Activated naive CD4-positive, alpha-beta T cell treated with anti-CD3 and anti-CD28 coated beads, Interleukin-2, amount 50 U/mL, for 24 hours (primary cell): Measurements from ENCODE around the gene PLEKHA6.

Experiments
- H3K27ac Mint-ChIP-seq: one replicate; pipeline ENCODE4 v1.8.0; 2021; ENCODE audit warnings: mild to moderate bottlenecking, mixed read lengths
- H3K27me3 Mint-ChIP-seq: one replicate; pipeline ENCODE4 v1.8.0; 2021; ENCODE audit warnings: mixed read lengths
- H3K36me3 Mint-ChIP-seq: one replicate; pipeline ENCODE4 v1.8.0; 2021; ENCODE audit warnings: mixed read lengths
- H3K4me1 Mint-ChIP-seq: one replicate; pipeline ENCODE4 v1.8.0; 2021; ENCODE audit warnings: mixed read lengths
- H3K4me3 Mint-ChIP-seq: one replicate; pipeline ENCODE4 v1.8.0; 2021; ENCODE audit warnings: mild to moderate bottlenecking, mixed read lengths
- H3K9me3 Mint-ChIP-seq: one replicate; pipeline ENCODE4 v1.8.0; 2021; ENCODE audit warnings: mixed read lengths

Gene PLEKHA6, protein sequence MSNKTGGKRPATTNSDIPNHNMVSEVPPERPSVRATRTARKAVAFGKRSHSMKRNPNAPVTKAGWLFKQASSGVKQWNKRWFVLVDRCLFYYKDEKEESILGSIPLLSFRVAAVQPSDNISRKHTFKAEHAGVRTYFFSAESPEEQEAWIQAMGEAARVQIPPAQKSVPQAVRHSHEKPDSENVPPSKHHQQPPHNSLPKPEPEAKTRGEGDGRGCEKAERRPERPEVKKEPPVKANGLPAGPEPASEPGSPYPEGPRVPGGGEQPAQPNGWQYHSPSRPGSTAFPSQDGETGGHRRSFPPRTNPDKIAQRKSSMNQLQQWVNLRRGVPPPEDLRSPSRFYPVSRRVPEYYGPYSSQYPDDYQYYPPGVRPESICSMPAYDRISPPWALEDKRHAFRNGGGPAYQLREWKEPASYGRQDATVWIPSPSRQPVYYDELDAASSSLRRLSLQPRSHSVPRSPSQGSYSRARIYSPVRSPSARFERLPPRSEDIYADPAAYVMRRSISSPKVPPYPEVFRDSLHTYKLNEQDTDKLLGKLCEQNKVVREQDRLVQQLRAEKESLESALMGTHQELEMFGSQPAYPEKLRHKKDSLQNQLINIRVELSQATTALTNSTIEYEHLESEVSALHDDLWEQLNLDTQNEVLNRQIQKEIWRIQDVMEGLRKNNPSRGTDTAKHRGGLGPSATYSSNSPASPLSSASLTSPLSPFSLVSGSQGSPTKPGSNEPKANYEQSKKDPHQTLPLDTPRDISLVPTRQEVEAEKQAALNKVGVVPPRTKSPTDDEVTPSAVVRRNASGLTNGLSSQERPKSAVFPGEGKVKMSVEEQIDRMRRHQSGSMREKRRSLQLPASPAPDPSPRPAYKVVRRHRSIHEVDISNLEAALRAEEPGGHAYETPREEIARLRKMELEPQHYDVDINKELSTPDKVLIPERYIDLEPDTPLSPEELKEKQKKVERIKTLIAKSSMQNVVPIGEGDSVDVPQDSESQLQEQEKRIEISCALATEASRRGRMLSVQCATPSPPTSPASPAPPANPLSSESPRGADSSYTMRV

DNA sequence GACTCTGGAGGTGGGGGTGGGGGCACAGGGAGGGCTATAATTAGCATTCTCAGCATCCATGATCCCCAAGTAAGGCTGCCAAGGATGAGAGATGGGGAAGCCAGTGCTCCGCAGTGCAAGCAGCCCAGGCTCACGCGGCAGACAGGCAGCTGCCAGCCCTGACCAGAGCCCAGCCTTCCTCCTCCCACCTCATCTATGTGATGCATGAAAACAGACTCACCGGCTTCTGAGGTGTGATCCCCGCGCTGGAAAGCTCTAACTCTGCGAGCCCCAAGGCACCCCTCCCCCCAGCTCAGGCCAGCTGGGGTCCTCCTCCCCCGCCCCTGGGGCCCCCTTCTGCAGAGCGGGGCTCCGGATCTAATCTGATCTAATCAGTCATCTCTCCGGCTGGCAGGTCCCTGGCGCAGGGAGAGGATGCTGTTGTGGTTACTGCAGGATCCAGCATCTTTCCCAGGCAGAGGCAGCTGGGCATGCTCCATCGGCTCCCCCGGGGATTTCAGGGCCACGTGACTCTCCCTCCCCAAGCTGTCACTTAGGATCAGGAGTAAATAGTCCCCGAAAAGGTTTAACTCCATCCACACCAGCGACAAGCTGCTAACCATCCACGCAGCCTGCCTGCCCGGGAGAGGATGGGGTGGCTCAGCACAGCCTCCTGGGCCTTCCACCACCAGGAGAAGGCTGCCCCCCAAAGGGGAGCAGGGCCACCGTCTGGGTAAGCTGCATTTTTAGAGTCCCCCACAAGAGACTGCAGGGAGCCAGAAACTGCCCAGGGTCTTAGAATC lies at the start of gene PLEKHA6:
PLEKHA6 (minus strand) TSS at position 456 of the 782 bp plus-strand sequence. CDS start 86,202 bp downstream, outside the sequence.
- H3K9me3 Mint-ChIP-seq: no peaks in the 10 kb centered on the region
- no peaks in the 10 kb centered on the region for H3K36me3 Mint-ChIP-seq
- H3K27me3 Mint-ChIP-seq: no peaks in the 10 kb centered on the region
- no peak within 1 kb of the TSS for H3K27ac Mint-ChIP-seq
- H3K4me3 Mint-ChIP-seq: no peak within 1 kb of the TSS
- H3K4me1 Mint-ChIP-seq: peaks cover 8% of the 10 kb centered on the region

DNA sequence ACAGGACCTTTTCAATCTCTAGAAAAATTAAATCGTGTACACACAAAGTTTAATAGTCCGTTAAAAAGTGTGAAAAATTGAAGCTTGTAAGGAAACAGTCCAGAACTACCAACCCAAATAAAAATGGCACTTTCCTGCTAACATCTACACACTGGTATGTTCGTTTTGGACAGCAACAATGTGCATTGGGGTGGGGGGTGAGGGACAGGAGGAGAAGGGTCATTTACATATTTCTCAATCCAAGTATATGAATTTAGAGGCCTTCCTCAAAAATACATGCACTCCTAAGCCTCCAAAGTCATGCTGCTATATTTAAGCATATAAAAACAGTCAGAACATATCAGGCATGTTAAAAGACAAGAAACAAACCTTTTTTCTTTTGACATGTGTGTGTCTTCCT lies 49.4 kb upstream of the PLEKHA6 start:
- H3K4me3 Mint-ChIP-seq: peak overlapping the region; percentile 98
- H3K27me3 Mint-ChIP-seq: no peaks in the 10 kb centered on the region
- peak overlapping the region; percentile 65 for H3K27ac Mint-ChIP-seq
- peaks cover 35% of the 10 kb centered on the region for H3K36me3 Mint-ChIP-seq
- H3K9me3 Mint-ChIP-seq: no peaks in the 10 kb centered on the region
- peaks cover 17% of the 10 kb centered on the region for H3K4me1 Mint-ChIP-seq

DNA sequence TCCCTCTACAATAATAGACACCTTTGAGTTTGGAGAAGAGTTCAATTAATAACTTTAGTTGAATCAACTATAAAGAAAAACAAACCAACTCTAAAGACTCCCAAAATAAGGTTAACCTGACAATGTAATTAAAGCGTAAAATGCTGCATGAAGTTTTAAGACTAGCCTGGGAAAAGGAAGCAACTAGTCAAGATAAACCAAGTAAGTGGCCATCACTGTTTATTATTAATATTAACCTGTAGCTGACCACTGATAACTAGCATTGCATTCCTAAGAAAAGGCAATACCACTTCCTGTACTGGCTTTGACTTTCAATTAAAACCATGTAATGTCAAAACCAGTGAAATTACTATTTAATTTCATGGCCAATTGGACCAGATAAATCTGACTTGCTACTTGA lies 48.9 kb upstream of the PLEKHA6 start:
- H3K9me3 Mint-ChIP-seq: no peaks in the 10 kb centered on the region
- peak overlapping the region; percentile 98 for H3K4me3 Mint-ChIP-seq
- H3K36me3 Mint-ChIP-seq: peaks cover 37% of the 10 kb centered on the region
- H3K27ac Mint-ChIP-seq: peak overlapping the region; percentile 87
- peaks cover 22% of the 10 kb centered on the region for H3K4me1 Mint-ChIP-seq
- no peaks in the 10 kb centered on the region for H3K27me3 Mint-ChIP-seq

DNA sequence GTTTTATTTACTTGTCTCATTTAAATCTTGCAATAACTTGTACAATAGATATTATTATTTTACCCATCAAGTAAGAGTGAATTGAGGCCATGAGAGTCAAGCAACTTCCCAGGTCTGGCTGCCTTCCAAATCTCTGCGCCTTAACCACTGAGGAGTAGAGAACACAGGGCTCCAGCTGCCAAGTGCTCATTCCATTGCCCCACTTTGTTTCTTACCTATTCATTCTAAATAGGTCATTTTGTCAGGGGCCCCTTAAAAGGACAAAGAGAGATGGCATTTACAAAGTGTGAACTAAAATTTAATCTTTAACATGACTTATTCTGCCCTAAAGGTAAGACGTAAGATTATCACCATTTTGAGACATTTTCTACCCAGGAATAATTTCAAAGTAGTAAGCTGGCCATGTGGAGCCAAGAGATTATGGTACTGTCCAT lies 48.4 kb upstream of the PLEKHA6 start:
- Mint-ChIP-seq H3K27me3 (no peaks in the 10 kb centered on the region), H3K36me3 (peaks cover 37% of the 10 kb centered on the region), H3K9me3 (no peaks in the 10 kb centered on the region), H3K27ac (peak overlapping the region; percentile 87), H3K4me1 (peaks cover 23% of the 10 kb centered on the region), H3K4me3 (peak overlapping the region; percentile 98)

DNA sequence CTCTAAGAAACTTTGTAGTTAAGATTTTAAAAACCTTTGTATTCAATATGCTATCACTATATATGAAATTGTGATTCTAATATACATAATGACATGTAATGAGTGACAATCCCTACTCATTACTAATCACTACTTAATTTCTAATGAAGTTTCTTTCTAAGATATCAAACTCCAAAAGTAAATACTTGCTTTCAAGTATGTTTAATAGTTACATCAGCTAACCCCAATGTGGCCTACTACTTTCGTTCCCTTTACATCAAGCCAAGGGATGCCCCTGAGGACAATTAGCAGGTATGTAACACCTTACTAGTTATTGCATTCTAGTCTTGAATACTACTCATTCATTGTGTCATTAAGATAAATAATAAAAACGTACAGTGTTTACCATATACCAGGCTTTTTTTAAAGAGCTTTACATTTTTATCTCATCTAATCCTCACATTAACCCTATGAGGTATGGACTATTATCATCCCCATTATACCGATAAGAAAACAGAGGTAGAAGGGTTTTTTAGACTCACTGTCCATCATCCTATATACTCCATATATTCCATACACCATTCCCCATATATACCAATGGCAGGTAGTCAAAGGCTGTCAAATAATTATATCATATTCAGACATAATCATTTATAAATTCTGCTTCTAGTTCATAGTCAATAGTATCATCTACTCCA lies 47.7 kb upstream of the PLEKHA6 start:
- Mint-ChIP-seq H3K27ac (peak overlapping the region; percentile 87), H3K4me1 (peaks cover 19% of the 10 kb centered on the region), H3K27me3 (no peaks in the 10 kb centered on the region), H3K4me3 (peak overlapping the region; percentile 98), H3K9me3 (no peaks in the 10 kb centered on the region), H3K36me3 (peaks cover 37% of the 10 kb centered on the region)

DNA sequence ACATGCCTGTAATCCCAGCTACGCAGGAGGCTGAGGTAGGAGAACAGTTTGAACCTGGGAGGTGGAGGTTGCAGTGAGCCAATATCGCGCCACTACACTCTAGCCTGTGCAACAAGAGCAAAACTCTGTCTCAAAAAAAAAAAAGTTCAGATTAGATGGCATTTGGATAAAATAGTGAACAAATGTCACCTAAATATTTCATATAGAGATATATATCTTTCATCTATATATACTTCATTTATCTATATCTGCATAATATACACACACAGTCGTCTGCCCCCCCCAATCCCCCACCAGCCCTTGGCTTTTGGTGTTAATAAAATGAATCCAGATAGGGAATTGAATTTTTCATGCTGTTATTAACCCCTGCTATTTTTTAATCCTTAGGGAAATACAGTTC lies 46.9 kb upstream of the PLEKHA6 start:
- peak overlapping the region; percentile 87 for H3K27ac Mint-ChIP-seq
- peaks cover 37% of the 10 kb centered on the region for H3K36me3 Mint-ChIP-seq
- H3K27me3 Mint-ChIP-seq: no peaks in the 10 kb centered on the region
- peaks cover 23% of the 10 kb centered on the region for H3K4me1 Mint-ChIP-seq
- peak overlapping the region; percentile 98 for H3K4me3 Mint-ChIP-seq
- H3K9me3 Mint-ChIP-seq: no peaks in the 10 kb centered on the region

DNA sequence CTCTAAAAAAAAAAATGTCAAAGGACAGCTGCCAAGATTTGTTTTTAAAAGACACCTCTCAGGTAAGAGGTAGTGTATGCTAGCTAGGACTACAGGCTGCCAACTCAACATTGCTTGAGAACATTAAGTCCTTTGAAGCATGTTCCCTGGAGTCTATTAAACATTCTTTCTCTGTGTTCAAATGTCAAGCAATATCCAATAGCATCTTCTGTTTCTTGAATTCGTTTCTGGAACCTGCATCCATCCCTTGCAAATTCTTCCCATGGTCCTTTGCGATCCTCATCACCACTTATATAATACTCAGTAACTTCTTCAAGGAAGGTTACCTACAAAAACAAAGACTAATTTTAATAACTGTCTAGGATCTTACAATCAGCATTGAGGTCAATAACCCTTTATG lies 46.3 kb upstream of the PLEKHA6 start:
- H3K4me1 Mint-ChIP-seq: peaks cover 25% of the 10 kb centered on the region
- H3K4me3 Mint-ChIP-seq: peak overlapping the region; percentile 98
- peak overlapping the region; percentile 59 for H3K27ac Mint-ChIP-seq
- no peaks in the 10 kb centered on the region for H3K27me3 Mint-ChIP-seq
- H3K36me3 Mint-ChIP-seq: peaks cover 36% of the 10 kb centered on the region
- H3K9me3 Mint-ChIP-seq: no peaks in the 10 kb centered on the region

DNA sequence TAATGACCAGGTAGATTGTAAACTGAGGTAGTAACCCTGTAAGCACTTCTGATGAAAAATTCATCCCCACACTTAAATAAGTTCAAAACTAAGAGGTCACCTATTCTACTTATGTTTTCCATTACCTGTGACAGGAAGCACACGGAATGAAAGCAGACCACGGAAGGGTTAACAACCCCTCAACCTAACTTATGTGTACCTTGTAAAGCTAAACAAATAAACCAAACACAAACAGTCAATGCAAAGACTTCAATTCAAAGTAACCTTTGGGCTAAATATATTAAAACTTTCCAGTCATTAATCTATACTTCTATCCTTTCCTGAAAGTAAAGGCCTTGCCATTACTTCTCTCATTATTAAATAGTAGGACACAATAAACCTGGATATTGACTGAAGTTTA lies 44.9 kb upstream of the PLEKHA6 start:
- Mint-ChIP-seq H3K4me3 (peak overlapping the region; percentile 55), H3K27ac (no peak overlapping the region), H3K36me3 (peaks cover 30% of the 10 kb centered on the region)

DNA sequence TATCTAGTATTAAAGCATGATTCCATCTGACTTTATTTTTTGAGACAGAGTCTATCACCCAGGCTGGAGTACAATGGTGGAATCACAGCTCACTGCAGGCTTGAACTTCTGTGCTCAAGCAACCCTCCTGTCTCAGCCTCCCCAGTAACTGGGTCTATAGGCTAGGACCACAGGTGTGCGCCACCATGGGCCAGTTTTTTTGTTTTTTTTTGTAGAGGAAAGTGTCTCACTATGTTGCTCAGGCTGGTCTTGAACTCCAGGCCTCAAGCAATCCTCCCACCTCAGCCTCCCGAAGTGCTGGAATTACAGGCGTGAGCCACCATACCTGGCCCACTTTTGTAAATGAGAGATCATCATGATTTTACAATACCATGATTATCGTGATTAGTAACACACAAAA lies 42.7 kb upstream of the PLEKHA6 start:
- Mint-ChIP-seq H3K4me3 (no peak overlapping the region), H3K36me3 (peaks cover 12% of the 10 kb centered on the region), H3K27ac (peak overlapping the region; percentile 51)

More for the DNA sequence above, 44.9 kb upstream of the PLEKHA6 start:
- H3K4me1 Mint-ChIP-seq: peaks cover 26% of the 10 kb centered on the region
- no peaks in the 10 kb centered on the region for H3K27me3 Mint-ChIP-seq
- no peaks in the 10 kb centered on the region for H3K9me3 Mint-ChIP-seq

DNA sequence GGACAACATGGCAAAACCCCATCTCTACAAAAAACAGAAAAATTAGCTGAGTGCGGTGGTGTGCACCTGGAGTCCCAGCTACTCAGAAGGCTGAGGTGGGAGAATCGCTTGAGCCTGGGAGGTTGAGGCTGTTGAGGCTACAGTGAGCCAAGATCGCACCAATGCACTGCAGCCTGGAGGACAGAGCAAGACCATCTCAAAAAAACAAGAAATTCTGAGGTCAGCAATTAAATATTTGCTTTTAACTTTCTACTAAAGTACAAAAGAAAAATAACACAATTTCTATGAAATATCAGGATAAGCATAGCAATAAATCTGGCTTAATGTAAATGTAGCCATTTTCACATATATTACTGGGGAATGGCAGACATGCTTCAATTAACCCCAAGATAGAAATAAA lies 42.0 kb upstream of the PLEKHA6 start:
- Mint-ChIP-seq H3K27ac (peak overlapping the region; percentile 51), H3K4me1 (peaks cover 26% of the 10 kb centered on the region), H3K27me3 (no peaks in the 10 kb centered on the region), H3K9me3 (no peaks in the 10 kb centered on the region), H3K36me3 (peaks cover 9% of the 10 kb centered on the region), H3K4me3 (no peak overlapping the region)

More for the DNA sequence above, 42.7 kb upstream of the PLEKHA6 start:
- Mint-ChIP-seq H3K9me3 (no peaks in the 10 kb centered on the region), H3K27me3 (no peaks in the 10 kb centered on the region), H3K4me1 (peaks cover 26% of the 10 kb centered on the region)

DNA sequence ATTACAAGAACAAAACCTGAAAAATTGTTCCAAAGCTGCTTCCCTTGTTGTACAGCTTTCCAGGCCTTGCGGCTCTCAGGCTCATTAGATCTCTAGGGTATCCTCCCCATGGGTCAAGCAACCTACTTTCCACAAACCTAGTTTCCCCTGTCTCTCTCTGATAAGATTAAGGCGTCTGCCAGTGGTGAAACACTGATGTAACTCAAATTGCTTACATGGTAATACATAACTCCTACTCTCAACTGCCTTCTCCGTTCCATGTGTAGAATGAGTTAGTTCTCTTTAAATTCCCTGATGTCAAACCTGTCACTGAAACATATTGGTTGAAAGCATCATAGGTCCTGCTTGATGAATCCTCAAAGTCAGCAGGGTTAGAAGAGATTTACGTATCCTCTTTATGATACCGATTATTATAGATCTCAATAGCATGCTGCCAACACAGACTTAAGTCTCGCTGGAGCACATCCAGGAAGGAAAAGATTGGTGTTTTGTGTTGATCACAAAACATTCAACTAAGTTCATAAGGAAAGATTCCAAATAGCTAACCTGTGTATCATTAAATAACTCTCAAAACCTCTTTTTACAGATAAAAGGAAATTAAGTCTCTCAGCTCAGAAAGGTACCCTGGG lies 41.3 kb upstream of the PLEKHA6 start:
- Mint-ChIP-seq H3K9me3 (no peaks in the 10 kb centered on the region), H3K4me1 (peaks cover 23% of the 10 kb centered on the region), H3K36me3 (peaks cover 8% of the 10 kb centered on the region), H3K27me3 (no peaks in the 10 kb centered on the region), H3K27ac (peak overlapping the region; percentile 57), H3K4me3 (no peak overlapping the region)

DNA sequence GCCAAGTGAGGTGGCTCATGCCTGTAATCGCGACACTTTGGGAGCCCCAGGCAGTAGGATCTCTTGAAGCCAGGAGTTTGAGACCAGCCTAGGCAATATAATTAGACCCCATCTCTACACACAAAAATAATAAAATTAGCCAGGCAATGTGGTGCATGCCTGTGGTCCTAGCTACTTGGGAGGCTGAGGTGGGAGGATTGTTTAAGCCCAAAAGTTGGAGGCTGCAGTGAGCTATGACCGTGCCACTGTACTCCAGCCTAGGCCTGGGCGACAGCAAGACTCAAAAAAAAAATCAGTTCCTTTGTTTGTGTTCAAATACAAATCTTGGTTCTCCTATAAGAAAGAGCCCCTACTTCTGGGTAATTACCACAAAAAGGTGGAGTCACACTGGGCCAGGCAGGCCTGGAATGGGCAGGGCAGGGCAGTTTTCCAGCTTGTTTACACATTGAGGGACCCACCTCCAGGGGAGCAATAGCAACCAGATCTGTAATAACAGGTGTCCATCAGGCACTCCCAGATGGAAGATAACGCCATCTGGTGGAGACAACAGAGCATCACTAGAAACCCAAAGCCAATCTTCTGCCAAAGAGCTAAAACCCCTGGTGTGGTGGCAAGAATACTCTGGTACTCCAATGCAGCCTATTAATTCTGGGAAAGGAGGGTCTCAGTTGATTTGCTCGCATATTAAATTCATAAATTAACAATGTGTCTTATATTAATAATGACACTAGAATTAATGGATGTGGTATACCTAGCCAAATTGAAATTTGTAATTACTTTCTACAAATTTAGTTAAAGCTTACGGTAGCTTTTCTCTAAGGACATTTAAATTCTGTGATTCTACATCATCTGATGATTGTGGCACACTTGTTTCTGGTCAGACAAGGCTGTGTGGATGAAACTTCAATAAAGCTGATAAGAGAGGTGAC lies 38.7 kb upstream of the PLEKHA6 start:
- peaks cover 11% of the 10 kb centered on the region for H3K4me1 Mint-ChIP-seq
- H3K27me3 Mint-ChIP-seq: no peaks in the 10 kb centered on the region
- no peaks in the 10 kb centered on the region for H3K9me3 Mint-ChIP-seq
- H3K27ac Mint-ChIP-seq: peak overlapping the region; percentile 62
- H3K36me3 Mint-ChIP-seq: peaks cover 8% of the 10 kb centered on the region
- H3K4me3 Mint-ChIP-seq: no peak overlapping the region

DNA sequence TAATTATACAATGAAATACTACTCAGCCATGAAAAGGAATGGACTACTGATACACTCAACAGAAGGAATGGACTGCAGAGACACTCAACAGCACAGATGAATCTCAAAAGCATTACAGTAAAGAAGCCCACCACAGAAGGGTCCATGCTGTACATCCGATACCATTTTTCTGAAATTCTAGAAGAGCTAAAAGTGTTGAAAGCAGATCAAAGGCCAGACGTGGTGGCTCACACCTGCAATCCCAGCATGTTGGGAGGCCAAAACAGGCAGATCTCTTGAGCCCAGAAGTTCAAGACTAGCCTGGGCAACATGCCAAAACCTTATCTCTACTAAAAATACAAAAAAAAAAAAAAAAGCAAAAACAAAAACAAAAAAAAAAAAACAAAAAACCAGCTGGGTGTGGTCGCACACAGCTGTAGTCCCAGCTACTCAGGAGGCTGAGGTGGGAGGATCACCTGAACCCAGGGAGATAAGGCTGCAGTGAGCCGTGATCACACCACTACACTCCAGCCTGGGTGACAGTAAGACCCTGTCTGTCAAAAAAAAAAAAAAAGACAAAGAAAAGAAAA lies 36.4 kb upstream of the PLEKHA6 start:
- H3K27ac Mint-ChIP-seq: no peak overlapping the region
- no peaks in the 10 kb centered on the region for H3K27me3 Mint-ChIP-seq
- H3K36me3 Mint-ChIP-seq: peaks cover 8% of the 10 kb centered on the region
- no peak overlapping the region for H3K4me3 Mint-ChIP-seq
- H3K9me3 Mint-ChIP-seq: no peaks in the 10 kb centered on the region
- H3K4me1 Mint-ChIP-seq: peaks cover 14% of the 10 kb centered on the region
